Kidney (tissue), 14 donors: ENCODE measurements around the gene CD300LD. TPM values are rescaled to one million over a fixed set of nuclear protein-coding genes. Genes with fewer than 3 reads are reported as not detected.
"Not testable (repeated sequence)": the region's sequence is repeated elsewhere in the genome, so short reads cannot be mapped to it uniquely, and the experiment has no call there.

Experiments used
- DNase-seq, 5 donors: peaks; one replicate each; pipeline ENCODE4 v3.0.0-alpha.2; 2013 to 2020
- FAIRE-seq: peaks from 2 replicates; lab custom pipeline; 2012; peaks lifted over from hg19 to GRCh38; lab: Jason Lieb, UNC
- H3K27ac ChIP-seq, 2 donors: one replicate each; pipeline ENCODE4 v1.7.0; 2013; ENCODE audit warnings: low read depth in 2 of 2, low read length in 2 of 2, inconsistent platforms in 1 of 2
- H3K27me3 ChIP-seq: one replicate; pipeline ENCODE4 v1.7.1; 2013; ENCODE audit warnings: low read length, inconsistent platforms; ENCODE audit not compliant: control insufficient read depth, insufficient read depth
- H3K36me3 ChIP-seq, 3 donors: one replicate each; pipeline versions ENCODE4 v1.7.0 to v1.7.1; 2013; ENCODE audit warnings: low read length in 3 of 3, control low read depth in 1 of 3, inconsistent platforms in 1 of 3; ENCODE audit not compliant: insufficient read depth in 3 of 3, control insufficient read depth in 2 of 3
- H3K4me1 ChIP-seq, 3 donors: one replicate each; pipeline versions ENCODE4 v1.7.0 to v1.7.1; 2013; ENCODE audit warnings: low read length in 3 of 3, inconsistent platforms in 1 of 3, low read depth in 1 of 3; ENCODE audit not compliant: control insufficient read depth in 2 of 3, insufficient read depth in 2 of 3
- H3K4me3 ChIP-seq, 3 donors: one replicate each; pipeline versions ENCODE4 v1.7.0 to v1.8.1; 2013; ENCODE audit warnings: low read length in 3 of 3, control low read depth in 1 of 3, inconsistent platforms in 1 of 3
- H3K9ac ChIP-seq, 3 donors: one replicate each; pipeline versions ENCODE4 v1.7.0 to v1.7.1; 2013; ENCODE audit warnings: low read length in 3 of 3, control low read depth in 1 of 3, inconsistent platforms in 1 of 3
- H3K9me3 ChIP-seq, 3 donors: one replicate each; pipeline versions ENCODE4 v1.7.0 to v1.7.1; 2013; ENCODE audit warnings: low read length in 3 of 3, control low read depth in 1 of 3, inconsistent platforms in 1 of 3; ENCODE audit not compliant: control insufficient read depth in 2 of 3, insufficient read depth in 1 of 3
- intact Hi-C: fragments of 100-400 bp; cut with DNase I; formaldehyde crosslinking; loops from one replicate; pipeline ENCODE4 v1.11.1; 2022
- polyA plus RNA-seq: library from polyadenylated mRNA; stranded (reverse); fragments of 350-450 nt; fragmentation: Illumina TruSeq; extraction: RNeasy Lipid Tissue Mini Kit (QIAGEN cat#74804); gene quantifications from one replicate; pipeline ENCODE4 v1.2.3, GENCODE V29; 2014; ENCODE audit warnings: low read depth, low replicate concordance; ENCODE audit not compliant: insufficient read depth
- total RNA-seq: library from RNA; stranded (reverse); fragmentation: NEBNext Ultra II Directional; extraction: Animal tissue kit (Norgen Biotek cat#: 25700); gene quantifications from one replicate; pipeline ENCODE4 v1.2.1, GENCODE V29; 2021
- TF ChIP-seq, protein P1 (sequence below): IDR thresholded peaks from 3 replicates; pipeline ENCODE4 v1.5.1; 2012; ENCODE audit warnings: mild to moderate bottlenecking, moderate library complexity, borderline replicate concordance; ENCODE audit not compliant: insufficient read depth; ENCODE audit errors: extremely low read depth
- donor health status: control.
- donor health status: control.
- donor health status: control.
- donor health status: control.
- donor health status: control.
- donor health status: DM: yes; HTN: yes; CAD: no.
- donor health status: Normal renal cell carcinoma (clear cell type).

CD300LD gene
- total and polyA plus RNA-seq, 2 donors from 2014 or later, result not detected

DNA sequence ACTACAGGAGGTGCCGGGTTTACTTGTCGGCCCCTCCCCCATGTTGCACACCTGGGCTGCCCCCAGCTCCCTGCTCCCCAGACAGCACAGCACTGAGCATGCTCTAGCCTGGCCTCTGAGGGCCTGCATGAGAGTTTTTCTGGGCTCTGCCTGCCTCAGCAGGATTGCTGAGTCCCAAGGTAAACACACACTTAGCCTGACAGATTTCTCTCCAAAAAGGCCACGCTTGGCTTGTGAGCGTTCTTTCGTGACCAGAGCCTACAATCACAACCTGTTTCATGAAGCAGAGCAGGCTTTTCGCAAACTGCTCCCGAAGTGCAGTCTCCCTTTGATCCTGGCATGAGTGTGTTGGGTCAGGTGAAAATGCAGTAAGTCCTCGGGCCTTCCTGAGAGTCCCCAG, 41.2 kb upstream of the CD300LD start:
- Histone ChIP-seq H3K27me3 (no peaks in the 10 kb centered on the region), H3K27ac (no peak overlapping the region), H3K4me3 (no peak overlapping the region), H3K4me1 (no peaks in the 10 kb centered on the region), H3K36me3 (no peaks in the 10 kb centered on the region), H3K9me3 (no peaks in the 10 kb centered on the region), H3K9ac (no peak overlapping the region)
- intact Hi-C loops, result no loop called here
- FAIRE-seq (no peak), DNase-seq (peak in 4 of 5 donors; percentile 70 to 91 (median 85))
- TF ChIP-seq, protein P1, sequence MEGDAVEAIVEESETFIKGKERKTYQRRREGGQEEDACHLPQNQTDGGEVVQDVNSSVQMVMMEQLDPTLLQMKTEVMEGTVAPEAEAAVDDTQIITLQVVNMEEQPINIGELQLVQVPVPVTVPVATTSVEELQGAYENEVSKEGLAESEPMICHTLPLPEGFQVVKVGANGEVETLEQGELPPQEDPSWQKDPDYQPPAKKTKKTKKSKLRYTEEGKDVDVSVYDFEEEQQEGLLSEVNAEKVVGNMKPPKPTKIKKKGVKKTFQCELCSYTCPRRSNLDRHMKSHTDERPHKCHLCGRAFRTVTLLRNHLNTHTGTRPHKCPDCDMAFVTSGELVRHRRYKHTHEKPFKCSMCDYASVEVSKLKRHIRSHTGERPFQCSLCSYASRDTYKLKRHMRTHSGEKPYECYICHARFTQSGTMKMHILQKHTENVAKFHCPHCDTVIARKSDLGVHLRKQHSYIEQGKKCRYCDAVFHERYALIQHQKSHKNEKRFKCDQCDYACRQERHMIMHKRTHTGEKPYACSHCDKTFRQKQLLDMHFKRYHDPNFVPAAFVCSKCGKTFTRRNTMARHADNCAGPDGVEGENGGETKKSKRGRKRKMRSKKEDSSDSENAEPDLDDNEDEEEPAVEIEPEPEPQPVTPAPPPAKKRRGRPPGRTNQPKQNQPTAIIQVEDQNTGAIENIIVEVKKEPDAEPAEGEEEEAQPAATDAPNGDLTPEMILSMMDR, result no peak

DNA sequence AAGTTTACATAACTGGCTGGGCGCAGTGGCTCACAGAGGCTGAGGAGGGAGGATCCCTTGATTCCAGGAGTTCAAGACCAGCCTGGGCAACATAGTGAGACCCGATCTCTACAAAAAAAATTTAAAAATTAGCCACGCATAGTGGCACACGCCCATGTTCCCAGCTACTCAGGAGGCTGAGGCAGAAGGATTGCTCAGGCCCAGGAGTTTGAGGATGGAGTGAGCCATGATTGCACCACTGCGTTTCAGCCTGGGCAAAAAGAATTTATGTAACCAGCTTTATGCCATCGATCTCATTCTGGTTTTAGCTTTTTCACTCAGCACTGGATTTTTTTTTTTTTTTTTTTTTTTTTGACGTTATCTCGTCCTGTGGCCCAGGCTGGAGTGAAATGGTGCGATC, 40.5 kb upstream of the CD300LD start:
- intact Hi-C loops, result no loop called here

DNA sequence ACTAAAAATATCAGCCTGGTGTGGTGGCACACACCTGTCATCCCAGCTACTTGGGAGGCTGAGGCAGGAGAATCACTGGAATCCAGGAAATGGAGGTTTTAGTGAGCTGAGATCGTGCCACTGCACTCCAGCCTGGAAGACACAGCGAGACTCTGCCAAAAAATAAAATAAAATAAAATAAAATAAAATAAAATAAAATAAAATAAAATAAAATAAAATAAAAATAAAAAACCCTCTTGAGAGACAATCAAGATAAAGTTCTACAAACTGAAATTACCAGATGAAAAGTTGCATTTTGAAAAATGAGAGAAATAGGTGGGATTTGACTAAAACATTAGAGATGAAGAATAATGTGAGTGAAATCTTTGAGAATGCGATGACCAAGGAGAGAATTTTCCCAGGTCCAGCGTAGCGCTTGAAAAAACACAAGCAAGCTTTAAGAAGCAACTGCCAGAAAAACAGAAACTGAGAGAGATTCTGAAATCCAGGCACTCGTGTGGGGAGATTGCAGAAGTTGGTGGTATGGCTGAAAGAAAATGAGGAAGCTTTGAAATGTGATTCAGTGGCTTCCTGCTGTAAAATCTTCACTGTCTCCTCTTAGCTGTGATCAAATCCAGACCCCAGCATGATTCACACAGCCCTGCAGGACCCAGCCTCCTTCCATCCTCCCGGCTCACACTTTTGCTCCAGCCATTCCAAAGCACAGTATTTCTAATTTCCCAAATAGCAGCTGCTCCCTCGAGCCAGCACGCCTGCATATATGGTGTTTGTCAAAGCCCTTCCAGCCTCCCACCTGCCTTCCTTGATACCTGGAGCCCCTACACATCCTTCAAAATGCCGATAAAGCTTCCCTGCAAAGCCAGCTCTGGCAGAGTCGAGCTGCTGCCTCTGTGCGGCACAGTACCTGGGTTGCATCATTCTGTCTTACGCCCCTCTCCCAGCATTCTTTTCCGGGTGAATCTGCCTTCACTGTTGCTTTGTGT, 39.7 kb upstream of the CD300LD start:
- TF ChIP-seq, protein P1, result no peak
- H3K27me3 ChIP-seq, result no peaks in the 10 kb centered on the region
- H3K9me3 ChIP-seq, result peaks cover 0 to 2% (median 0%) of the 10 kb centered on the region in 3 donors
- H3K36me3 ChIP-seq, result no peaks in the 10 kb centered on the region
- H3K4me1 ChIP-seq, result no peaks in the 10 kb centered on the region
- intact Hi-C loops, result no loop called here
- no peak overlapping the region for H3K9ac ChIP-seq
- FAIRE-seq, result no peak
- no peak overlapping the region for H3K4me3 ChIP-seq
- no peak overlapping the region for H3K27ac ChIP-seq
- DNase-seq, result peak in 1 of 5 donors; percentile 17

More for the DNA sequence above, 40.5 kb upstream of the CD300LD start:
- H3K27me3 ChIP-seq, result no peaks in the 10 kb centered on the region
- FAIRE-seq (no peak), DNase-seq (no peak)
- H3K9me3 ChIP-seq, result no peaks in the 10 kb centered on the region
- H3K27ac ChIP-seq, result no peak overlapping the region
- H3K4me1 ChIP-seq, result no peaks in the 10 kb centered on the region
- no peak overlapping the region for H3K4me3 ChIP-seq
- H3K36me3 ChIP-seq, result no peaks in the 10 kb centered on the region
- TF ChIP-seq, protein P1, result no peak
- no peak overlapping the region for H3K9ac ChIP-seq

DNA sequence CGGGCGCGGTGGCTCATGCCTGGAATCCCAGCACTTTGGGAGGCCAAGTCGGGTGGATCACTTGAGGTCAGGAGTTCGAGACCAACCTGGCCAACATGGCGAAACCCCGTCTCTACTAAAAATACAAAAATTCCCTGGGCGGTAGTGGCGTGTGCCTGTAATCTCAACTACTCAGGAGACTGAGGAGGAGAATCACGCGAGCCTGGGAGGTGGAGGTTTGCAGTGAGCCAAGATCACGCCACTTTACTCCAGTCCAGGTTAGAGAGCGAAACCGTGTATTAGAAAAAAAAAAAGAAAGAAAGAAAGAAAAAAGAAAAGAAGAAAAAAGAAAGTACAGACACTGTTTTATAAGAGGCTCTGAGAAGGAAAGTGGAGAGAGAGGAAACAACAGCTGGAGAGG, 38.2 kb upstream of the CD300LD start:
- H3K9ac ChIP-seq, FAIRE-seq, H3K4me1 ChIP-seq, intact Hi-C loops, H3K27ac ChIP-seq, H3K36me3 ChIP-seq, DNase-seq, H3K27me3 ChIP-seq, H3K9me3 ChIP-seq, H3K4me3 ChIP-seq: not testable (repeated sequence)
